ENCODE measurements around the gene NKAIN4. TPM values are rescaled to one million over a fixed set of nuclear protein-coding genes. Genes with fewer than 3 reads are reported as not detected.

NKAIN4 gene
- total and polyA plus RNA-seq, 4 donors, result 0.05 TPM; not detected in 3

GRCh38 chr20:63262836-63263235, 8.6 kb upstream of the NKAIN4 start:
- TF ChIP-seq RXRA (IDR thresholded peaks at IDR 0.05), result no peak
- TF ChIP-seq ATF3 (IDR thresholded peaks at IDR 0.05), result no peak
- TF ChIP-seq REST (IDR thresholded peaks at IDR 0.05), result no peak
- no peak for TF ChIP-seq ZBTB33 (IDR thresholded peaks at IDR 0.05)
- Histone ChIP-seq H3K9ac (ENCODE audit: low read depth in 1 of 2, low read length in 2 of 2) (no peak overlapping the region), H3K36me3 (ENCODE audit: control insufficient read depth in 4 of 4, insufficient read depth in 3 of 4, low read depth in 1 of 4, low read length in 3 of 4) (no peaks in the 10 kb centered on the region), H3K4me3 (ENCODE audit: low read depth in 1 of 3, low read length in 3 of 3) (no peak overlapping the region), H3K27me3 (ENCODE audit: control insufficient read depth in 4 of 4, insufficient read depth in 4 of 4, low read length in 3 of 4) (peaks cover 0 to 2% (median under 1%) of the 10 kb centered on the region in 4 donors), H3K27ac (ENCODE audit: low read depth in 1 of 2, low read length in 2 of 2) (no peak overlapping the region), H3K4me1 (ENCODE audit: control insufficient read depth in 4 of 4, insufficient read depth in 4 of 4, low read length in 3 of 4) (peaks cover 0 to 3% (median 1%) of the 10 kb centered on the region in 4 donors), H3K9me3 (ENCODE audit: control insufficient read depth in 4 of 4, low read length in 3 of 4) (no peaks in the 10 kb centered on the region)
- WGBS, result 79% methylated on average over 9 of the region's 9 CpGs
- no peak for DNase-seq (ENCODE audit: low spot score)

GRCh38 chr20:63261795-63262528, 7.7 kb upstream of the NKAIN4 start:
- WGBS, result 53% methylated on average over 30 of the region's 30 CpGs
- H3K4me3 ChIP-seq (ENCODE audit: low read depth in 1 of 3, low read length in 3 of 3), result no peak overlapping the region
- TF ChIP-seq HNF4G (IDR thresholded peaks at IDR 0.05) (no peak), HNF4A (conservative IDR thresholded peaks at IDR 0.05) (no peak), MAX (IDR thresholded peaks at IDR 0.05) (no peak), CTCF (IDR thresholded peaks at IDR 0.05; ENCODE audit: low read depth, low read length, missing input control) (no peak), ATF3 (IDR thresholded peaks at IDR 0.05) (no peak)
- no peaks in the 10 kb centered on the region for H3K36me3 ChIP-seq (ENCODE audit: control insufficient read depth in 4 of 4, insufficient read depth in 3 of 4, low read depth in 1 of 4, low read length in 3 of 4)
- no peaks in the 10 kb centered on the region for H3K9me3 ChIP-seq (ENCODE audit: control insufficient read depth in 4 of 4, low read length in 3 of 4)
- peaks cover 0 to 3% (median 1%) of the 10 kb centered on the region in 4 donors for H3K4me1 ChIP-seq (ENCODE audit: control insufficient read depth in 4 of 4, insufficient read depth in 4 of 4, low read length in 3 of 4)
- no peak overlapping the region for H3K9ac ChIP-seq (ENCODE audit: low read depth in 1 of 2, low read length in 2 of 2)
- DNase-seq (ENCODE audit: low spot score), result no peak
- H3K27ac ChIP-seq (ENCODE audit: low read depth in 1 of 2, low read length in 2 of 2), result no peak overlapping the region
- peaks cover 0 to 2% (median under 1%) of the 10 kb centered on the region in 4 donors for H3K27me3 ChIP-seq (ENCODE audit: control insufficient read depth in 4 of 4, insufficient read depth in 4 of 4, low read length in 3 of 4)
